Inflammatory macrophage treated with lipopolysaccharide for 4 hours (primary cell): ENCODE measurements around the gene KLHDC10.
A peak's percentile ranks its signal among the peaks of the same experiment; 100 is the strongest.
"Not testable (repeated sequence)": the region's sequence is repeated elsewhere in the genome, so short reads cannot be mapped to it uniquely, and the experiment has no call there.

Experiments used
- DNase-seq: peaks from one replicate; pipeline ENCODE4 v3.0.0-alpha.2; 2020

KLHDC10 gene, protein sequence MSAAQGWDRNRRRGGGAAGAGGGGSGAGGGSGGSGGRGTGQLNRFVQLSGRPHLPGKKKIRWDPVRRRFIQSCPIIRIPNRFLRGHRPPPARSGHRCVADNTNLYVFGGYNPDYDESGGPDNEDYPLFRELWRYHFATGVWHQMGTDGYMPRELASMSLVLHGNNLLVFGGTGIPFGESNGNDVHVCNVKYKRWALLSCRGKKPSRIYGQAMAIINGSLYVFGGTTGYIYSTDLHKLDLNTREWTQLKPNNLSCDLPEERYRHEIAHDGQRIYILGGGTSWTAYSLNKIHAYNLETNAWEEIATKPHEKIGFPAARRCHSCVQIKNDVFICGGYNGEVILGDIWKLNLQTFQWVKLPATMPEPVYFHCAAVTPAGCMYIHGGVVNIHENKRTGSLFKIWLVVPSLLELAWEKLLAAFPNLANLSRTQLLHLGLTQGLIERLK

DNA sequence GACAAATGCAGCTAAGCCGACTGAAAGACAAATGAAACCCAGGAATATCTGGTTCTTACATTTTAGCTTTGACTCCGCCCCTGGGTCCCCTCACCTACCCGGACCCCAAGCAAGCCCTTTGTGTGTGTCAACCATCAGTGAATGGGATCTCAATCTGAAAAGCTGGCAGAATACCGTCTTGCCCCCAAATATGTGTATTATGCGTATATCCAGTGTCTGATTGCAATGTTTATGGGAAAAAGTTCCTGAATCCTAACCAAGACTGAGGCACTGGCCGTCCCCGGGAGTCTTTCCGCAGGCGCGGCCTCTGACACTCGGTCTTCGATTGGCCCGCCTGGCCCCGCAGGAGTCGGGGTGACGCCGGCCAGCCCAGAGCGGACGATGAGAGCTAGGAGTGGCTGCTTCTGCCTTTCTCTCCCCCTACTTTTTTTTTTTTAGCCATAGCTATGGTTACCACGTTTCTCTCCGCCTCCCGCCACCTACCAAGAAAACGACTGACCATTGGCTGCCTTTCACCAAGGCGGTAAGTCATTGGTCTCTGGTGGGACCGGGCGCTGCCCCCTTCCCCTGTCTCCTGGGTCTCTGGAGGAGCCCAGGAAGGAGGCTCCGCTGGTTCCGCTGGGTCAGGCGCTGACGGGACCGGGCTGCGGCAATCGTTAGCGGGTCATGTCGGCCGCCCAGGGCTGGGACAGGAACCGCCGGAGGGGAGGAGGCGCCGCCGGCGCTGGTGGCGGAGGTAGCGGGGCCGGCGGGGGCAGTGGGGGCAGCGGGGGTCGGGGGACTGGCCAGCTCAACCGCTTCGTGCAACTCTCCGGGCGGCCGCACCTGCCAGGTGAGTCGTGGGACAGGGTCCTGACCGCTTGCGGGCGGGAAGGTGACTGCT lies at the start of gene KLHDC10:
KLHDC10 (plus strand) TSS at position 557 of the 883 bp plus-strand sequence; CDS start at position 667, 110 bp downstream.
- peak; percentile 99 for DNase-seq

DNA sequence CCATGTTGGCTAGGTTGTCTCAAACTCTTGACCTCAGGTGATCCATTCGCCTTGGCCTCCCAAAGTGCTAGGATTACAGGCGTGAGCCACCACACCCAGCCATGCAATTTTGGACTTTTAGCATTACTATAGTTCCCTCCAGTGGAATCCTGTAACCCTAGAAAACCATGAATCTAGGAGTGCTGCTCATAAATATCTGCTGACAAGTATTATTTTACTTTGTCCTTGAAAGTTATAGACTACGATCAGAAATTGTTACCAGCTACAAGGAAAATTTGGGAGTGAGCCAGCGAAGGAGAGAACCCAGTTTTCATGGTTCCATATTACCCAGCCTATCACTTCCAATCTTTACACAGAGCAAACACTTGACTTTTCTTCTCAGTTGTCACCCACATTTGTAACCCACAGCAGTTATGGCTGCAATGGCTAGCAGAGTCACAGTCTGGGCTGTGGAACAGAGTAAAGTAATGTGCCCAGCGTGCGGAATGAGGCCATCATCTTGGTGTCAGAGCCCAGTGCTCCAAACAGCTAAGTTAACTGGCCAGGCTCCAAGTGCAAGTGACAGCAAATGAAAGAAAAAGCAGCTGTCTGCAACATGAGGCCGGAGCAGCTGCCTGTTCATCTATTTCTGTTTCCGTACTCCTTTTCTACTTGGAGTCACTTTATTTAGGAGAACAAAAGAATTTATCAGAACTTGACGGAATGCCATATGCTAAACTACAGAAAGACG lies 49.1 kb upstream of the KLHDC10 start:
- no peak for DNase-seq

DNA sequence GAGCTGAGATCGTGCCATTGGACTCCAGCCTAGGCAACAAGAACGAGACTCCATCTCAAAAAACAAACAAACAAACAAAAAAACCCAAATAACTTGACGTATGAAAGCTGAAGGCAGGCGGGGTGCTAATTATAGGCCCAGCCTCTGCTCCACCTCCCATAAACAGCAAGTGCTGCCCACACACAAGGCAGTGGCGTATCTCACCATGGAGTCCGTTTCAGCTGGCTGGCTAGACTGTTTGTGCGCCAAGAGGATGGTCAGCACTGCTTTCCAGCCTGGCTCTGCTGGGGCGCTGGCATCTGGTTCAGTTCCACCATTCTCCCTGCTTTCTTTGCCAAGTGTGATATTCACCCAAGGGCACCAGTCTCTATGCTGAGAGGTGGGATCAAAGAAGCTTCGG lies 48.2 kb upstream of the KLHDC10 start:
- no peak for DNase-seq

DNA sequence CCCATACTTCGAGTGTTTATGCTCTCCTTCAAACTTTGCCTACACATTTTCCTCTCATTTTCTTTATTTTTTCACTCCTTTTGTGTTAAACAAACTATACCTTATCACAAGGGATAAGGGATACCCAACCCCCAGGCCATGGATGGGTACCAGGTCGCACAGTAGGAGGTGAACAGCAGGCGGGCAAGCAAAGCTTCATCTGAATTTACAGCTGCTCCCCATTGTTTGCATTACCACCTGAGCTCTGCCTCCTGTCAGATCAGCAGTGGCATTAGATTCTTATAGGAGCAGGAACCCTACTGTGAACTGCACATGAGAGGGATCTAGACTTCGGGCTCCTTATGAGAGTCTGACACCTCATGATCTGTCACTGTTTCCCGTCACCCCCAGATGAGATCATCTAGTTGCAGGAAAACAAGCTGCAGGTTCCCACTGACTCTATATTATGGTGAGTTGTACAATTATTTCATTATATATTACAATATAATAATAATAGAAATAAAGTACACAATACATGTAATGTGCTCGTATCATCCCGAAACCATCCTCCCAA lies 47.6 kb upstream of the KLHDC10 start:
- peak; percentile 12 for DNase-seq

DNA sequence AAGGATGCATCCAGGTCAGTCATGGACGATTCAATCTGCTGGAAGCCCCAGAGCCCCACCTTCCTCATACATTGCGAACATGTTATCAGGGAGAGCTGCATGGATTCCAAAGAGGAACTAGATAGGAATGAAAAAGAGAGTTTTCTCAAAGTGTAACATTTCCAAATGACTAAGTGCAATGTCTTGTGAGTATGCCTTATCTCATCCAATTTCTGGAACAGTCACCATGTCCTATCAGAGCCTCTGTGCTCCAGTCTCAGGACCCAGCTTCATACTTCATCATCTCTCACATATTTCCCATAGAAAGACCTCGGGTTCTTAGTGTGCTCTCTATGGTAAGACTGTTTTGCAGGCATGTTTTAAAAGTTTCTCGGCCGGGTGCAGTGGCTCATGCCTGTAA lies 45.9 kb upstream of the KLHDC10 start:
- peak; percentile 24 for DNase-seq

DNA sequence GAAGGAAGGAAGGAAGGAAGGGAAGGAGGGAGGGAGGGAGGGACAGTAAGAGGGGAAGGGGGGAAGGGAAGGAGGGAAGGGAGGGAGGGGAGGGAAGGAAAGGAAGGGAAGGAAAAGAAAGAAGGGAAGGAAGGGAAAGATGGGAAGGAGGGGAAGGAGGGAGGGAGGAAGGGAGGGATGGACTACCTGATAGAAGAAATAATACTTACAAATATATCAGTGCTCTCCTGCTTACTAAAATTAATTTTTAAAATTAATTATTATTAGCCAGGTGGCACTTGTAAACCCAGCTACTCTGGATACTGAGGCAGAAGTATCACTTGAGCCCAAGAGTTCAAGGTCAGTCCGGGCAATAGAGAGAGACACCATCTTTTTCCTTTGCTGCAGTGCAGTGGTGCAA lies 37.6 kb upstream of the KLHDC10 start:
- DNase-seq = no peak

DNA sequence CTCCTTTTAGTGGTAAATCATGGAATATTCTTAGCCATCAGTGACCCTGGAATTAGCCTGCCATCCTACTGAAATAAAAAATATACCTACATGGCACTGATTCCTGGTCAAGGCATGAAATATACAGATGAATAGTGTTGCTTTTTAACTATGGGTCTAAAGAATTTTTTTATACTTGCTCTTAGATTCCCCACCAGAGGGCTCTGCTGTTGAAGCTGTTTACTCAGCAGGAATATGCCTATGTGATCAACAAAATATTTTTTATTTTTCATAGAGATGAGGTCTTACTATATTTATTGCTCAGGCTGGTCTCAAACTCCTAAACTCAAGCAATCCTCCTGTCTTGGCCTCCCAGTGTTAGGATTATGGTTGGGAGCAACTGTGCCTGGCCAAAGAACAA lies 32.6 kb upstream of the KLHDC10 start:
- no peak for DNase-seq

DNA sequence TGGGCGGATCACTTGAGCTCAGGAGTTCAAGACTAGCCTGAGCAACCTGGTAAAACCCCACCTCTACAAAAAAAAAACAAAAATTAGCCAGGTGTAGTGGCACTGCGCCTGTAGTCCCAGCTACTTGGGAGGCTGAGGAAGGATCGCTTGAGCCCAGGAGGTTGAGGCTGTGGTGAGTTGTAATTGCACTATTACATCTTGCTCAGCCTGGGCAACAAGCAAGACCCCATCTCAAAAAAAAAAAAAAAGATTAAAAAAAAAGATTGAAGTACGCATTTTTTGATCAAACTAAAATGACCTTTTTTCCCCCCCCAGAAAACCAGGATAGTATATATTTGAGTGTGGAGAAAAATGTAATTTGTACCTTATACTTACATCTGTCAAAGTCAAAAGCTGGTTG lies 29.8 kb upstream of the KLHDC10 start:
- DNase-seq = no peak

DNA sequence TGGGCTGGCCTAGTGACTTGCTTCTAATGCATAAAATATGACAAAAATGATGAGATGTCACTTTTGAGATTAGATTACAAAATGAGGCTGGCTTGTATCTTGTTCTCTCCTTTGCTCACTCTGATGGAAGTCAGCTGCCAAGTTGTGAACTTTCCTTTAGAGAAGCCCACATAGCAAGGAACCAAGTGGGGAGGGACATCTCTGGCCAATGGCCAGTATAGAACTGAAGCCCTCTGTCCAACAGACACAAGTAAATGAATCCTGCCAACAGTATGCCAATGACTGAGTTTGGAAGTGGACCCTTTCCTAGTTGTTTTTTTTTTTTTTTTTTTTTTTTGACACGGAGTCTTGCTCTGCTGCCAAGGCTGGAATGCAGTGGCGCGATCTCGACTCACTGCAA lies 22.5 kb upstream of the KLHDC10 start:
- no peak for DNase-seq

DNA sequence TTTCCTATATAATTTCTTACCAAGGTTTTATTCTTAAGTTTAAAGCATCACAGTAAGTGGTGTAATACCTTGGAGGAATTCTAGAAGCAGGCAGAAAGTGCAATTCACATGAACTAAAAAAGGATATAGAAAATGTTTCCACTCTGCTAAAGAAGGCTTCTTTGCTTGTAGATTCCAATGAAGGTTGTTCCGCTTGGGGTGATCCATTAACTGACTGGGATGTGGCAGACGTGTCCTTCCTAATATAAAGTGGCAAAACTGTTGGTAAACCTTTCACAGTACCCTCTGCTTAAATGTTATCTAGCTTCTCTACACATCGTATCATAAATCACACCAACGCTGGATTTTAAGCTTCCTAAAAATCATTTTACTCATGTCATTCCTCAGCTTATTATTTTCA lies 21.4 kb upstream of the KLHDC10 start:
- no peak for DNase-seq

DNA sequence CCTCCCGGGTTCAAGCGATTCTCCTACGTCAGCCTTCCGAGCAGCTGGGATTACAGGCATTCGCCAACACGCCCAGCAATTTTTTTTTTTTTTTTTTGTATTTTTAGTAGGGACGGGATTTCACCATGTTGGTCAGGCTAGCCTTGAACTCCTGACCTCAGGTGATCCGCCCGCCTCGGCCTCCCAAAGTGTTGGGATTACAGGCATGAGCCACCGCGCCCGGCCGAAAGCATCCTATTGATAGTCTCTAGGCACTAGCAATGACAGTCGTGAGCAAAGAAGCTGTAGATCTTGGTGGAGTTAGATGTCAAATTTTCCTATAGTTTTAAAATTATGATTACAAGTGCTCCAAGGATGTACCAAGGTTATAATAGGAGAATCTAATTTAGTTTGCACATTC lies 18.1 kb upstream of the KLHDC10 start:
- not testable (repeated sequence) for DNase-seq

DNA sequence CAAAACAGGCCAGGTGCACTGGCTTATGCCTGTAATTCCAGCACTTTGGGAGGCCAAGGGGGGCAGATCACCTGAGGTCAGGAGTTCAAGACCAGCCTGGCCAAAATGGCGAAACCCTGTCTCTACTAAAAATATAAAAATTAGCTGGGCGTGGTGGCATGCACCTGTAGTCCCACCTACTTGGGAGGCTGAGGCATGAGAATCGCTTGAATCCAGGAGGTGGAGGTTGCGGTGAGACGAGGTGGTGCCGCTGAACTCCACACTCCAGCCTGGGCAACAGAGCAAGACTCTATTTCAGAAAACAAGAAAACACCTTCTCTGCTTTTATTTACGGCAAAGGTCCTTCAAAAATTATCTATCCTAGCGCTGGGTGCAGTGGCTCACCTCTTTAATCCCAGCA lies 15.1 kb upstream of the KLHDC10 start:
- not testable (repeated sequence) for DNase-seq

DNA sequence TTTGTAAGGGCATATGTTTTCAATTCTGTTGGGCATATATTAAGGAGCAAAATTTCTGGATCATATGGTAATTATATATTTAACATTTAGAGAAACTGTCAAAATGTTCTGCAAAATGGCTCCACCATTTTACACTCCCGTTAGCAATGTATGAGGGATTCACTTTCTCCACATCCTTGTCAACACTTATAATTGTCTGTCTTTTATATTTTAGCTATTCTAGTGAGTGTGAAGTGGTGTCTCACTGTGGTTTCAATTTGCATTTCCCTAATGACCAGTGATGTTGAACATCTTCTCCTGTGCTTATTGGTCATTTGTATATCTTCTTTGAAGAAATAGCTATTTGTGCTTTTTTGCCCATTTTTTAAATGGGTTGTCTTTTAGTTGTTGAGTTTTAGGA lies 8.1 kb upstream of the KLHDC10 start:
- DNase-seq = no peak

DNA sequence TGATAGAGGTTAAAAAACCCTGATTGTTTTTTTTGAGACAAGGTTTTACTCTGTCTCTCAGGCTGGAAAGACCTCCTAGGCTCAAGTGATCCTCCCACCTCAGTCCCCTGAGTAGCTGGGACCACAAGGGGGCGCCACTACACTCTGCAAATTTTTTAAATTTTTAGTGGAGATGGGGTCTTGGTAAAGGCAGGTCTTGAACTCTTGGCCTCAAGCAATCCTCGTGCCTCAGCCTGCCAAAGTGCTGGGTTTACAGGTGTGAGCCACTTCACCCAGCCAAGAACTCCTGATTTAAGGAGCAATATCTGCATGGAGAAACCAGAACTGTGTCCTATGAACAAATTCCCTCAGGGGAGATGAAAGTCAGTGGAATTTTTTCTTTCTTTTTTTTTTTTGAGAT lies 7.3 kb upstream of the KLHDC10 start:
- DNase-seq = peak; percentile 65

DNA sequence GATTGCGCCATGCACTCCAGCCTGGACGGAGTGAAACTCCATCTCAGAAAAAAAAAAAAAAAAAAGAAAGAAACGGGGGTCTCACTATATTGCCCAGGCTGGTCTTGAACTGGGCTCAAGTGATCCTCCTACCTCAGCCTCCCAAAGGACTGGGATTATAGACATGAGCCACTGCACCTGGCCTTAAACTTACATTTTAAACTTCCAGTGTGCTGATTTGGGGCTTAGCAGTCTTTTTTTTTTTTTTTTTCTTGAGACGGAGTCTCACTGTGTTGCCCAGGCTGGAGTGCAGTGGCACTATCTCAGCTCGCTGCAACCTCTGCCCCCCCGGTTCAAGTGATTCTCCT lies 5.8 kb upstream of the KLHDC10 start:
- not testable (repeated sequence) for DNase-seq

DNA sequence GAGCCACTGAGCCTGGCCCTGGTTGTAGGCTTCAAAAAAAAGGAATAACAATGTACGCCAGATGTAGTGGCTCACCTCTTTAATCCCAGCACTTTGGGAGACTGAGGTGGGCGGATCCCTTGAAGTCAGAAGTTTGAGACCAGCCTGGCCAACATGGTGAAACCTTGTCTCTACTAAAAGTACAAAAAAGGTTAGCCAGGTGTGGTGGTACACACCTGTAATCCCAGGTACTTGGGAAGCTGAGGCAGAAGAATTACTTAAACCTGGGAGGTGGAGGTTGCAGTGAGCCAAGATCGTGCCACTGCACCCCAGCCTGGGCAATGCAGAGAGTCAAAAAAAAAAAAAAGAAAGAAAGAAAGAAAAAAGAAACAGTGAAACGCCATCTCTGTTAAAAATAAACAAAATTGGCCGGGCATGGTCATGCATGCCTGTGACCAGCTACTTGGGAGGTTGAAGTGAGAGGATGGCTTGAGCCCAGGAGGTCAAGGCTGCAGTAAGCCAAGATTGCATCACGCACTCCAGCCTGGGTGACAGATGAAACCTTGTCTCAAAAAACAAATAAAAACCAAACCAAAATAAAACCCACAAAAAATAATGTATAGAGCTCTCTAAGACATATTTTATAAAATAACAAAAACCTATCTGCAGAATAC lies 4.7 kb upstream of the KLHDC10 start:
- no peak for DNase-seq

DNA sequence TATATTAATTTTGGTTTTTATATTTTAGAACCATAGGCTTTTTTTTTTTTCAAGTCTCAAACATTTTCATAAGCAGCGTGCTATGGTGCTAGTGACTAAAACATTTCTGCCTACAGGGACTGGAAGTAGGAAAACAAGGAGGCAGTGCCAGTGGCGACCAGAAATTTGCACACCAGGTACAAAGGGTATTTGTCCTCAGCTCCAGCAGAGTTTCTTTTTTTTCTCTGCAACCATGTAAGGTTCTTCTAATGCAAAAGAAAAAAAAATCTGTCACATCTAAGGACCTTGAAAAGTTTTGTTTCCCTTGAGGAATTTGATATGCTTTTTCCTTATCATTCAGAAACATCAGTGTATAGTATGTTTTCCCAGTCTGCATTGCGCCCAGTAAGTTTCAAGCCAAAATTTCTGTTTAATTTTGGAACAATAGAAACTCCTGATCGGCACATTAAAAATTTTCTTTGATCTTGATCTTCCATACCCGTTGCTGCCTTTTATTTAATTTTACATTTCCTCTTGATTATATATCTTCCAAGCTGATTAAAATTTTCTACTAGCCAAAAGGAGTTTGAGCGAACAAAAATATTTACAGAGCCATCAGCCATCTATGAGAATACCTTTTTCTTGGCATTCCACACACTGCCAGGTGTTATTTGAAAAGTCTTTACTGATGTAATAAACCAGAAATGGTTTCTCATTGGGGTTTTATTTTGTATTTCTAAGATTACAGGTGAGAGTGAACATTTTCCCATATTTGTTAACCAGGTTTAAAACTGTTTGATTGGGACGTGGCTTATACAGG lies 956 bp upstream of the KLHDC10 start:
- no peak for DNase-seq

DNA sequence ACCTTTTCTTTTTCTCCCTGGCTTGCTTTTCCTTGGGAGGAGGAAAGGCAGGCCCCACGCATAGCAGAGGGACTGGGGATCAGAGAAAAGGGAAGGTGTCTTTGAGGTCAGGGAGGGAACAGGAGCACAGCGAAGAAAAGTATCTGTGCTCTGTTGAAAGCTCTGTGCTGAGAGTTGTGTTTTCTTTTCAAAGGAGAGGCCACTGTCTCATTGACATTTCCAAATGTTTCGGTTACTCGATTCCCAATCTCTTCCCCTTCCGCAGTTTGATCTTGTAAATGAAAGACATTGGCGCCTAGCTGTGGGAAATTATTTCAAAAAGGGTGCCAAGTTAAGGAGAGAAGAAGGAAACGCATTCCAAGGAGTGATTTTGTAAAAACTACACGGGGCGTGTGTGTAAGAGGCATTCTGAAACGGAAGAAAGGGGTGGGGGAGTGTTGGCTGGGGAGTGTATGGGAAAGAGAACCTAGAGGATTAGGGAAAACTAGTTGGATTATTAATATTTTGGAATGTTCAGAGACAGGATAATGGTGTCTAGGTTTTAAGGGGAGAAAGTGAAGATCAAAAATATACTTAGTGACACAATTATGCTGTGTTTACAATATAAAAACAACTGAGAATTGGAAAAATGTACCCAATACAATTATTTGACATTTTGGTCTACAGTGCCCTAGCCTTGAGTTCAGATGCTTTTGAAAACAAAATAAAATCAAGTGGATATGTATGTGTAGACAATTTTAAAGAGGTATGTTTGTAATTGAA lies 708 bp downstream of the KLHDC10 start:
- peak; percentile 36 for DNase-seq

DNA sequence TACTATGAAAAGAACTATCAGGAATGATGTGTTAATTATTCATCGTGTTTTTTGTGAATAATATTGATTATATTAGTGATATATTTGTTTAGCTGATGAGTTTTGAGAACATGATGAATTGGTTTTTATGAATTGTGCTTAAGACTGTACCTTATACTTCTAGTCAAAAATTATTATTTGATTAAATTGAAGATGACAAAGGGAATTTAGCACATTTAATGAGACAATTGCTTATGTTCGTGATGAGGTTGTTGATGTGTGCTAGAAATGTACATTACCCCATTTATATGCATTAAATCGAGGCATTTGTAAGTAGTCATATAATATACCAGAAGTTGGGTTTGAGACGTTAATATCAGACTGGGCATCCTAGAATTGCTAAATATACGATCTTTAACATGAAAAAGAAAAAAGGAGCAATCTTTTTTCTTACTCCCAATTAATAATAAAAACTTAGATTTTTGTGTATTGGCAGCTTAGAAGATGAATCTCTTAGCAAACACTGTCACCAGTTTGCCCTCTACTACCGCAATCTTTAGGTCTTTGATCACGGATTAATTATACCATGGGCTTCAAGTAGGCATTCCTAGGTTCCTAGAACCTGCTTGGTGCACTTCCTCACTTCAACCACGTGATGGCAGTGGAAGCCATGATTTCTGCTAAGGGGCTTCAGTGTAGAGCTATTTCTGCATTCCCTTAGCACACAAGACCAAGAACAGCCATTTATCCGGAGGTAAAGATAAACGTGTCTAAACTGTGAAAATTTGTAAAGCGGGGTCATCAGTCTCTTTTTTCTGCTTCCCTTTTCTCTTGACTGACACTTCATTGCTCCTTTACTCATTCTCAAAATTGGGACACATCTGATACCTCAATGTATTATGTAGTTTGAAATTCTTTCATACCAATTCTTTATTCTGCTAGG lies 1.6 kb downstream of the KLHDC10 start:
- DNase-seq = peak; percentile 73
